Suppressor macrophage (primary cell): Measurements from ENCODE around the gene SMIM15.
A peak's percentile ranks its signal among the peaks of the same experiment; 100 is the strongest.

Experiments
- DNase-seq, 4 experiments: peaks; one replicate each; pipeline ENCODE4 v3.0.0-alpha.2; 2020 to 2022

Gene SMIM15

DNA sequence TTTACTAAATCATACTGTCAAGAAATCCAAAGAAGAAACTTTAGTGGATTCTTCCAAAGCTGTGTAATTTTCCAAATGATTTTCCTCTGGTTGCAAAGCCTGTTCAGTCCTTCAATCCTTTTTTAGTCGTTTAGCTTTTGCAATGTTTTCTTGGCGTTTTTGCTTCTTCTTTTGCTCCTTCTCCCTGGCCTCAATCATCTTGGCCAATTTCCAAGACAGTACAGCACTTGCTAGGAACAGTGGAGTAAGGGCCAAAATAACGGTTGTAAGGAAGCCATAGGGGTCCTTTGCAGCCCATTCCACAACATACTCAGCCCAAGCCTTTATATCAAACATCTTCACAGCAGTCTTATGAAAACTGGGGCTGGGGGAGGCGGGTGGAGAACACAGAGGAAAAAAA, 2.4 kb downstream of the SMIM15 start:
- peak; percentile 27 to 81 (median 62) for DNase-seq

DNA sequence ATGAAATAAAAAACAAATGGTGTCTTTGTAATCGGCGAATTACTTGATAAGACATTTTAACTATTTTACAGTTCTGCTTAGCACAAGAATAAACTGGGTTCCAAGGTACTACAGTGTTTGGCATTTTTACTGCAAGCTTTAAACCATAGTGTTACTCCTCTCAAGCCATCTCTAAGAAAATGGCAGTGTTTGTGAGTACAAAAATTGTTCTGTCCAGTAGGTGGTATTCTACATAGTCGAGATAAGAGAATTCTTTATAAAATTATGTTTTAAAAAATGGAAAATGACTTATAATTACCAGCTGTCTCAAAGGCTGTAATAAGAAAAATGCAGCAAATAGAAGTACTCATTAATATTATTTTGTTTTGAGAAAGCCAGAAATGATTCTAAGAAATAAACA, 3.2 kb downstream of the SMIM15 start:
- no peak for DNase-seq

GRCh38 chr5:61151893-61152292, 10.4 kb downstream of the SMIM15 start:
- DNase-seq = no peak

DNA sequence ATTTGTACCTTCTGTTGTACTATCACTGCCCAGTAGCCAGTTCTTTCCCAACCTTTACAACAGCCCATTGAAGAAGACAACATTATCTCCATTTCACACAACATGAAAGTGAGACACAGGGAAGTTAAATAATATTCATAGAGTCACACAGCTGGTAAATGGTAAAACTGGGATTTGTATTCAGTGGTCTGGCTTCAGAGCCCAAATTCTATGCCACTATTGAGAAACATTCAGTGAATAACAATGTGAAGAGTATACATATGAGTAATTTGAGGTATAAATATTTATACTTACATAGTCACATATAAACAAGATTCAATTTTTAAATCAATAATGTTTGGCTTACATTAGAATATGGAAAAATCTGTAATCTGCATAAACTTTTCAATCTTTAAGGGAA, 13.8 kb downstream of the SMIM15 start:
- DNase-seq = no peak

- DNase-seq = no peak
Observed at GRCh38 chr5:61142811-61143210, 19.5 kb downstream of the SMIM15 start.

GRCh38 chr5:61142391-61142790, 19.9 kb downstream of the SMIM15 start:
- DNase-seq = no peak

- DNase-seq = no peak
Observed at GRCh38 chr5:61141801-61142200, 20.5 kb downstream of the SMIM15 start.

DNA sequence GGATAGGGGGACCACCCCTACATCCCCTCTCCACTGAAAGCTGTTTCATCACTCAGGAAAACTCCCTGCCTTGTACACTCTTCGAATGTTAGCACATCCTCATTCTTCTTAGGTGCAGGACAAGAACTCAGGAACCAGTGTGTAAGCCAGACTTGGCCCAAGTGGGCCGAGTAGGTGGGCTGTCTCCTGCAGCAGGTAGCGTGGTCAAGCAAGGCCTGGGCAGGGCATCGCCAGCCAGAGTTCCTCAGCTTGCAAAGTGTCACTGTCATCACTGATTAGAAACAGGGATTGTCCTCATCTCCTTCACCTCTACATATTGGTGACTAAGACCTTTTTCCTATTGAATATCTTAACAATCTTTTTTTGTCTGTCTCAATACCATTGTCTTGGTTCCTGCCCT, 22.3 kb downstream of the SMIM15 start:
- no peak for DNase-seq

GRCh38 chr5:61139094-61139873, 23.0 kb downstream of the SMIM15 start:
- no peak for DNase-seq

GRCh38 chr5:61137835-61138234, 24.4 kb downstream of the SMIM15 start:
- DNase-seq = no peak

DNA sequence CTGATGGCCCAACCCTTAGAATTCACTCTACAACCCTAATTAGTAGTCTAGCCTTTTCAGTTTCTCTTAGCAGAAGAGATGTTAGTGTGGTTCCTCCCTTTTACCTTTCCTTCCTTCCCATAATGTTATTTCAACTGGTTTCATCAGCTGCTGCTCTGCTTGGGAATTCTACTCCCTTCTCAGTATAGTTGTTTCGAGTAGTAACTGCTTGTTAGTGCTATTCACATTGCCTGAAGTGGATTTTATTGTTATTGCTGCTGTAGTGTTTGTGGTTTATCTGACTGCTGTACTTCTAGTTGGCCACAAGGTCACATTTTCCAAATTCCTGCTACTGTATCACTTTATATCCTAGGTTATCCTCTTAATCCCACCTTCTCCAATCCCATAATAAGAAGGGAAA, 29.7 kb downstream of the SMIM15 start:
- DNase-seq = no peak

- DNase-seq = no peak
Observed at GRCh38 chr5:61130289-61130688, 32.0 kb downstream of the SMIM15 start.

- DNase-seq = no peak
Observed at GRCh38 chr5:61123145-61123544, 39.1 kb downstream of the SMIM15 start.

DNA sequence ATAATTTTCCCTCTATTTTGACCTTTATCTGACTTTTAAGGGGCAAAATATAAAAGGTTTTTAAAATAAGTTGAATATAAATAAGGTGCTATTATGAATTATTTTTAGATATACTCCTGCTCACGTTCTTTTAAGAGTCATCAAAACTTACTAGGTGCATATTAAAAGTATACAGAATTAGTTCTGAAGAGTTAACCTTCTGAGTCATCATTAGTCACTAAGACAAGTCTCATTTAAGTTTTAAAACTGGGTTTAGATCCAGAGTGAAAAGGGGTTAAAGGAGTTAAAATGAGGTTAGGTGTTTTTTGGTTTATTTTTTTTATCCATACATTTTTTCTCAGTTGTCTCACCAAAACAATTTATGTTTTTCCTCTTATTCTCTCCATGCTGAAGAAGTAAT, 41.7 kb downstream of the SMIM15 start:
- no peak for DNase-seq

- DNase-seq = no peak
Observed at GRCh38 chr5:61119066-61119465, 43.2 kb downstream of the SMIM15 start.

DNA sequence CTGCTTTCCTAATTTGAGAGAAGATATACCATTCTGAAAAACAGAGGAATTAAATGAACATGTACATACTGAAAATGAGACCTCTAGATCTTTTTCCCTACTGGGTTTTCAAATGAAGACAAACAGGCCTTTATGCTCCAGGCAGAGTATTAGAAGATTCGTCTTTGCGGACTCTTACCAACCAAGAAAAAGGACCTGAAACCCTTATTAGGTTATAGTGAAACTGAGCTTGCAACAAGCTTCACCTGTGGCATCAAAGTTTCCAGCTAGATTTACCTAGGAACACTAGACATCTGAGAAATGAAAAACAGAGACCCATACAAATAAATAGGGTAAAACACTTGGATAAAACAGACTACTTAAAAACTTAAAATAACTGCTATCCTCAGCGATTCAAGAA, 46.3 kb downstream of the SMIM15 start:
- DNase-seq = no peak

DNA sequence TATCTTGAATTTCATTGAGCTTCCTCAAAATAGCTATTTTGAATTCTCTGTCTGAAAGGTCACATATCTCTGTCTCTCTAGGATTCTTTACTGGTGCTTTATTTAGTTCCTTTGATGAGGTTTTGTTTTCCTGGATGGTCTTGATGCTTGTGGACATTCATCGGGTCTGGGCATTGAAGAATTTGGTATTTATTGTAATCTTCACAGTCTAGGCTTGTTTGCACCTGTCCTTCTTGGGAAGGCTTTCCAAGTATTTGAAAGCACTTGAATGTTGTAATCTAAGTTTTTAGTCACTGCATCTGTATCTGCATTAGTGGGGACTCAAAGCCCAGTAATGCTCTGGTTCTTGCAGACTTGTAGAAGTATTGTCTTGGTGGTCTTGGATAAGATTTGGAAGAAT, 47.8 kb downstream of the SMIM15 start:
- DNase-seq = no peak
